Femur (tissue), 1 donor: Measurements from ENCODE around the gene ZBTB37.
"Not testable (repeated sequence)": the region's sequence is repeated elsewhere in the genome, so short reads cannot be mapped to it uniquely, and the experiment has no call there.

Source experiments
- DNase-seq: peaks from one replicate; pipeline ENCODE4 v3.0.0-alpha.2; 2017

ZBTB37 gene

DNA sequence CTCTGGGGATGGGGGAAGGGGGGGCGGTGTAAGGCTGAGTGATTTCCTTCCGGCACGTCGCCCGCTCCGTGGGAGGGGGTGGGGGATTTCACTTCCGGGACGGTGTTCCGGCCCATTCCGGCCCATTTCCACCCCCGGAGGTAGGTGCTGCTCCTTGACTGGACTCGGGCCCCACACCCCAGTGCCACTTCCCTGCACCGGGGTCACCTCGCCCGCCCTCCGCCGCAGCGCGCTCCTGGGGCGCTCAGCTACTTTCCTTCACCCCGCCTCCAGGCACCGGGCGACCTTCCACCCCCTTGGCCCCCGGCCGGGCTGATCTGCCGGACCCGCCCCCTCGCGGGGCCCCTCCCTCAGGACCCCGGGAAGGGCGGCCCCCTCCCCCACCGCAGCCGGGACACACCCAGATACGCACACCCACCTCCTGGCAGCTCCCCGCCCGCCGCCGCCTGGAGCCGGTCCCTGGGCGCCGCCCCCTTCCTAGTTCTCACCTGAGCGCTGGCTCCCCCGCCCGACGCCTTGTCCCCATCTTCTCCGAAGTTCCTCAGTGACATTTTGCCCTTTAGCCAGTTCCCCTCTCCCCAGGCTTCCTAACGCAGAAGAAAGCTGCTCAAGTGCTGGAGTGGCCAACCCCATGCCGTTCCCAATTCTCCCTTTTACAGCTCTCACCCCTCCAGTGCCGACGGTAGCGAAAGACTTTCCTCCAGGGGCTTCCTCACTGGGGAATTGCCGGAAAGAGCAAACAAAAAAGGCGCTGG is at the start of gene ZBTB37:
ZBTB37 (plus strand) TSS at position 115 of the 755 bp plus-strand sequence. CDS start 1,846 bp downstream, outside the sequence.
- peak; percentile 93 for DNase-seq

GRCh38 chr1:173818459-173818858 is 49.7 kb upstream of the ZBTB37 start:
- no peak for DNase-seq

- no peak for DNase-seq
Observed at GRCh38 chr1:173821680-173822079, 46.5 kb upstream of the ZBTB37 start.

DNA sequence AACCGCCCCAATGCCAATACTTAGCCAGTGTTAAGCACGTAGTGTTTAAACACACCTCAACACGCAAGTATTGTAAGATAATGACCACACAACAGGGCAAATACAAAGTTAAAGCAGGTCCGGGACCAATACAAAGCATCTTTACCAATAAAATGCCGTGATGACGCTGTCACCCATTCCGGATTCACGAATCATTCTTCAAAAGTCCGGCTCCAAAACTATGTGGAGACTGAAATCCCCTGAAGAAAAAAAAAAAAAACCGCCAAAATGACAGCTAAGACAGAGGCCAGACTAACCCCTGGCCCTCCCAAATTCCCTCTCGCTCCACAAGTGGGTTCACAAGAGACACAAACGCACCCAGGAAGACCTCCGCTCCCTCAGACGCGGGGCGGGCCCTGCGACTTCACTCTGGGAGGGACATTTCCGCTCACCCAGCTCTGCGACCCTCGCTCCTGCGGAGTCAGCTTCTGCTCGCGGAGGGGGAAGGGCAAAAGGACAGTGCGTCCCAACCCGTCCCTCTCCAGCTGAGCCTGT is 44.3 kb upstream of the ZBTB37 start:
- DNase-seq = peak; percentile 17

DNA sequence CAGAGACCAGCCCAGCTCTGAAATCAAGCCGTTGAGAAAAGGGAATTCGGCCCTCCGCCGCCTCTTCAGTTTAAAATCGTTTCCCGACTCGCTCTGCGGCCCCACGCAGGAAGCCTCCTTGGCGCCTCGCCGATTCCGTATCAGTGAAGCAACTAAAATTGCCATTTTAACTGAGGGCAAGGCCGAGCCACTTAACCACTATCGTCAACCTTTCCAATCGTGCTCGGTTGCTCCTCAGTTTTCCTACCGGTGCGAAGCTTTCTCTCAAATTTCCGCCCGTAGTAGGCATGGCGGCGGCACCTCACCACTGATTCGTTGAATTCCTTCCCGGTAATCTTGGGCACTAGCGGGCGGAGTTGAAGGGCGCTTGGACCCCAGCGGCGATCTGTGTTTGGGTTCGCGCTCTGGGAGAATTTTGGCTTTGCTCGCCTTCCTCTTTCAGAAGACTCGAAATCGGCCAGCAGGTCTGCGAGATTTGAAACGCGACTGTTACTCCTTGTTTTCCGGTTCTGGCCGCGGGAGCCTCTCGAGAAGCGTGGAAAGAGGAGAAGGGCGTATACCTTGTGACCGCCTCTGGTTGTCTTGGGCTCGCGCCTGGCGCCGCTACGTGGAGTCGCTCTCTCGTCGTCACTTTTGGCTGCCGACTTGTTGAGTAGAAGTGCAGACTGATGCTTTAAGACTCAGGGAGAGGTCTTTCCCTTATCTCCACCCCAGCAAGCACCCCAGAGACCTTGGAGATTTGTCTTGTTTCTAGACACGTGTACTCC is 43.7 kb upstream of the ZBTB37 start, which contains the start of the genes CENPL and DARS2:
CENPL (minus strand) TSS at position 569 of the 767 bp plus-strand sequence. CDS start 13,584 bp downstream, outside the sequence.
DARS2 (plus strand) TSS at position 359 of the 767 bp plus-strand sequence. CDS start 557 bp downstream, outside the sequence.
- DNase-seq = peak; percentile 98

DNA sequence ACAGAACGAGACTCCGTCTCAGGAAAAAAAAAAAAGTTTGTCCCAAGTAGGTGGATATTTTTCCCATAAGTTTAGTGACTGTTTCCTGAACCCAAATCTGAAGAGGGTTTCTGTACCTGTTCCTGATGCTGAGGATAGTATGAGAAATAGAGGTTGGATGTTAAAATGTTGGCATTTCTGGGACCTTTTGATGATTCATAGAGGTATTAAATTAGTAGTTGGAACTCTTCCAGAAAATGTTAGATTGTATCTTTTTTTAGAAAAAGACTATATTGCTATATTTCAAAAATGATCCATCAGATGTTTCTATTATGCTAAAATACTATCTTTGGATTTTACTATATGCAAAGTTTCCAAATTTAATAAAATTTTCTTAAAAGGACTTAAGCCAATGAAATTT is 40.6 kb upstream of the ZBTB37 start:
- no peak for DNase-seq

- DNase-seq = no peak
Observed at GRCh38 chr1:173832748-173833147, 35.4 kb upstream of the ZBTB37 start.

- no peak for DNase-seq
Observed at GRCh38 chr1:173852105-173852504, 16.1 kb upstream of the ZBTB37 start.

DNA sequence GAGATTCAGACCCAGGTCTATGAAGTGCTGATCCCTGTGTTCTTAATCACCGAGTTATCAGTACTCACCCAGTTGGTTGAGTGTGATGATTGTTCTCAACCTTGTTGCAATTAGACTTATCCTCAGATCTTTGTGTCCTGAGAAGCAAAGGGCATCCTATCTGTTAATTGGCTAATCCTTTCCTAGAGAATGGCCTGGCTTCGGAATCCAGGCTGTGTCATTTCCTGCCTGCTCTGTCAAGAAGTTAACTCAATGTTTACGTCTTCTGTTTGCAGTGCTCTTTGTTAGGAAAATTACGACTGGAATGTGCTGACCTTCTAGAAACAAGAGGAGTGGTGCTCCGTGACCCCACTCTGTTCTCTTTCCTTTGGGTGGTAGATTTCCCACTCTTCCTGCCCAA is 15.1 kb upstream of the ZBTB37 start:
- no peak for DNase-seq

GRCh38 chr1:173856014-173856413 is 12.2 kb upstream of the ZBTB37 start:
- DNase-seq = no peak

GRCh38 chr1:173856903-173857302 is 11.3 kb upstream of the ZBTB37 start:
- no peak for DNase-seq

- no peak for DNase-seq
Observed at GRCh38 chr1:173857363-173857917, 10.7 kb upstream of the ZBTB37 start.

GRCh38 chr1:173859547-173859946 is 8.6 kb upstream of the ZBTB37 start:
- not testable (repeated sequence) for DNase-seq

GRCh38 chr1:173860065-173860464 is 8.1 kb upstream of the ZBTB37 start:
- no peak for DNase-seq

GRCh38 chr1:173861731-173862145 is 6.4 kb upstream of the ZBTB37 start:
- DNase-seq = no peak

DNA sequence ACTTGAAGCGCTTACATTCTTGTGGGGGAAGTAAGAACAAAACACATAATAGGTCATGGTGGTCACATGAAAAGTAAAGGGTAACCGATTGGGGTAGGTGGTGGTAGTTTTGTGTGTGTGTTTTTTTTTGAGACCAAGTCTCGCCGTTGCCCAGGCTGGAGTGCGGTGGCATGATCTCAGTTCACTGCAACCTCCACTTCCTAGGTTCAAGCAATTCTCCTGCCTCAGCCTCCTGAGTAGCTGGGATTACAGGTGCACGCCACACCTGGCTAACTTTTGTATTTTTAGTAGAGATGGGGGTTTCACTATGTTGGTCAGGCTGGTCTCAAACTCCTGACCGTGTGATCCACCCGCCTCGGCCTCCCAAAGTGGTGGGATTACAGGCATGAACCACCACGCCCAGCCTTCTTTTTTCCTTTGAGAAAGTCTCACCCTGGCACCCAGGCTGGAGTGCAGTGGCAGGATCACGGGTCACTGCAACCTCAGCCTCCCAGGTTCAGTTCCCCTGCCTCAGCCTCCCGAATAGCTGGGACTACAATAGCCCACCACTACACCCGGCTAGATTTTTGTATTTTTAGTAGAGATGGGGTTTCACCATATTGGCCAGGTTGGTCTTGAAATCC is 5.9 kb upstream of the ZBTB37 start:
- not testable (repeated sequence) for DNase-seq

DNA sequence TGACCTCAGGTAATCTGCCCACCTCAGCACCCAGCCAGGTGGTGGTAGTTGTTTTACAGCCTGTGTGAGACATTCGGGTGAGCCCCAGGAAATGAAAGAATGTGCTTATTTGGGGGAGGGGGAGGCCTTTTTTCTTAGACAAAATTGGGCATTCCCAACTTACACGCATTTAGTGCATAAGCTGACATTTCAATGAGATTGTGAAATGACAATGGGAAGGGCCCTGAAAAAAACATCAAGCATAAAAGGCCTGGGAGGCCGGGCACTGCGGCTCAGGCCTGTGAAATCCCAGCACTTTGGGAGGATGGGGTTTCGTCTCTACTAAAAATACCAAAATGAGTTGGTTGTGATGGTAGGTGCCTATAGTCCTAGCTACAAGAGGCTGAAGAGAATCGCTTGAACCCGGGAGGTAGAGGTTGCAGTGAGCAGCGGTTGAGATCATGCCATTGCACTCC is 5.4 kb upstream of the ZBTB37 start:
- DNase-seq = no peak

DNA sequence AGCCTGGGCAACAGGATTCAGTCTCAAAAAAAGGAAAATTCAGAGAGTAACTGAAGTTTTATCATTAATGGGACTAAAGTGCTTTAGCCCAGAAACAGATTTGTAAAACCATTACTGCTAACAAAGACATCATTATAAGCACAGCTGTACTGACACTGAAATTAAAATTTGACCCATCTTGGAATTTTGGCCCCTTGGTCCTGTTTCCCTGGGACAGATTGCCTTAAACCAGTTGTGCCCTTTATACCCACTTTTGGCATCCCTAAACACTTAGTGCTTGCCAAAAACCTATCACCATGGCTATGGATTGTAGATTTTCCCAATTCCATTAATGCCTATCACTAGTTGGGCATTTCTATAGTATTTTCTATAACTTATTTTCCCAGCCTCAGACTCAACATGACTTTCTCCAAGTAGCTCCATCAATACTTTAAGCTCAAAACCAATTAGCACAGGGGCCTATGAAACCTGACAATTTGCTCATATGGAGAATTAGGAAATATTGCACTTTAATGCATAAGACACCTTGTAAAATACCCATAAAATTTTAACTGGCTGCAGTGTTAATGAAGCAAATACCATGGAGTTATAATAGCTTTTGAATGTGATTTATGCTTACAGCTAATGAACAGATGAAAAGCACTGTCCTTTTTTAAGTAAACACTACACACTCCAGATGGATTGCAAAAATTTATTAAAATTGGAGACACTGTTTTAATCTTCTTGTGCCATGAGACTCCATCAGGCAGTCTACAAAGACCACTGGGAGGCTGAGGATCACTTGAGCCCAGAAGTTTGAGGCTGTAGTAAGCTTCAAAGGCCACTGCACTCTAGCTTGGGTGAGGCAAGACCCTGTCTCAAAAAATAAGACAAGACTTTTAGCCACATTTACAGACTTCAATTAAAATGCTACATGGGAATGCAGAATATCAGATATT is 4.7 kb upstream of the ZBTB37 start:
- DNase-seq = no peak

DNA sequence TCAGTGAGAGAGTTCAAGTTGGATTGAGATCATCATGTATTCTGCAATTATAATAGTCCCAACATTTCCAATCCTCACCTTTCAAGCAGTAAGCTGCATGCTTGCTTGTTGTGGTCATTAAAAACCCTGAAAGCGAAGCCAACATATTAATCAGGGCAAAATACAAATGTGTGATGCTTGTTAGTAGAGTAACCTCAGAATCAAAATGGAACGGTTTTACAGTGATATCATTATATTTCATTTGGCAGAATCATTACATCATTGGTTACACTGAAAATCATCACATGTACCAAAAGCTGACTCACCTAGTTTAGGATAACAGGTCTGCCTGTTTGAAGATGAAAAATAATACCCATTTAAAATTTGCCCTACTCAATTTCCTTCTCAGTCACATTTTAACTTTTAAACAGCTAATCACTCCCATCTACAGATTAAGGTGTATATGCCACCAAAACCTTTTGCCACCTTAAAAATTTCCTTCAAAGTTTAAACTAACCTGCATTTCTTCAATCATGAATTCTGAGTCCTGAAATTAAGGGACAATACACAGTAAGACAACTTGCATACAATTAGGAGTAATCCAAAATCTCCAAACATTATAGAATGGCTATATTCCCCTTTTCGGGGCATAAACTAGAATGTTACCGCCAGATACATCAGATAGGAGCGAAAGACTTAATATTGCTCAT is 3.9 kb upstream of the ZBTB37 start:
- DNase-seq = no peak

DNA sequence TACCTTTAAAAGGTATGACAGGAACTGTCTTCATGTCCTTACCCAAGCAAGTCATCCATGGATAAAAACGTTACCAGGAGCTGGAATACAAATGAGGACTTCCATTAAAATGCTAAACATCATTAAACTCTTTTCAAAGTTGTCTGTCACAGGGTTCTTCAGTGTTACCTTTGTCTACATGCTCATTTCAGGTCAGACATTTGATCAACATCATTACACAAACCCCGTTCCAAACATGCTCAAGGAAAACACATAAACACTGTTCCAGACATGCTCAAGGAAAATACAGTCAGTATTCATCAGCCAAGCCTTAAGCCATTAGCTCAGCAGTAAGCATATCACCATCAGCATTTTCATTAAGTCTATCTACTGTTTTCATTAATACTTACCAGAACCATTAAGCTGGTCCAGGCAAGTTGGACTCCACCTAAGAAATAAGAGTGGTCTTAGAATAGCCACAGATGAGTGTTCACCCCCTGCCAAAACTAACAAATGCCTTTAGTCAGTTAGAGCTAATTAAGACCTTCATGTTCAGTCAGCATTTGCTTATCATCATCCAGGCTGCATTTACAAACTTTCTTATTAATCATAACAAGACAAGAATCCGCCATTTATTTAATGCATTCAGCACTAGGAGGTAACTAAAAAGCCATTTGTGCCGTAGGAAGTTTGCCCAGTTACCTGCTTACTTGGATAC is 2.6 kb upstream of the ZBTB37 start:
- no peak for DNase-seq
